ENCODE measurements around the gene ERCC6.

DNA sequence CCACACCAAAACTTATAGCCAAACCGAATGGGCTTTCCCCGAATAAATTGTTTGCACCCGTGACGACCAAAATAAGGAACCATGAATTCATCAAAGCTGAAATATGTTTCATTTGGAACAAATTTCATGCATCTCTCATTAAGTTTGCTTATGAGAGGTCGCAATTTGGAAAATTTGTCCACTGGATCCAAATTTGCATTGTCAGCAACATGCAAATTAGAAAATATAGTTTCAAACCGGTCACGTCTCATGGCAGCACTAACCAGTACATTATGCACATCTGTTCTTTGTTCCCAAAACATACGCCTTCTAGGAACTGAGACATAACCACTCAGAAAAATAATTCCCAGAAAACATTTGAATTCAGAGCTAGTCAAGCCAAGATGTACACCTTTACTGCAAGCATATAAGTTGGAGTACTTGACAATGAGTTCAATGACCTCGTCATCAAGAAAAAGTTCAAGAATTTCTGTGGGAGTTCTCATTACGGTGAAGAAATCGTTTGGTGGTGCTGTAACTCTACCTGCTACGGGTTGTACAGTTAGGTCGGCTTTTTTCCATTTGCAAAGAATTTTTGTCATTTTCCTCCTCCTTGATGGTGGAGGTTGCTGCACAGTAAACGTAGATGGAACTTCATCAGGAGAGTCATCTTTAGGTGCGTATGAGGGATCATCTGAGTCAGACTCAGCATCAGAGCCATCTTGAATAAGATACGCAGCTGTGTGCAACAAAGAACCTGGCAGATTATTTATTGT lies 22.5 kb downstream of the ERCC6 start:
- TF ChIP-seq ZNF274 (IDR thresholded peaks at IDR 0.05; ENCODE audit: low read depth, low read length) (no peak), YY1 (IDR thresholded peaks at IDR 0.05; ENCODE audit: insufficient read depth, insufficient read length) (no peak), SUZ12 (IDR thresholded peaks at IDR 0.05; ENCODE audit: extremely low read depth, insufficient read depth, insufficient read length) (no peak)
